Osteocyte (in vitro differentiated cells): ENCODE results near the gene TUBA1C. TPM values are rescaled to one million over a fixed set of nuclear protein-coding genes. Genes with fewer than 3 reads are reported as not detected.

Source experiments
- DNase-seq: peaks from one replicate; pipeline ENCODE4 v3.0.0; 2021; ENCODE audit warnings: mixed read lengths; ENCODE audit not compliant: unreplicated experiment; ENCODE audit errors: extremely low spot score
- H3K27ac Mint-ChIP-seq: one replicate; pipeline ENCODE4 v1.8.0; 2021; ENCODE audit warnings: mild to moderate bottlenecking, mixed read lengths; ENCODE audit not compliant: unreplicated experiment
- H3K27me3 Mint-ChIP-seq: one replicate; pipeline ENCODE4 v1.8.0; 2021; ENCODE audit warnings: mixed read lengths; ENCODE audit not compliant: unreplicated experiment
- H3K36me3 Mint-ChIP-seq: one replicate; pipeline ENCODE4 v1.8.0; 2021; ENCODE audit warnings: mixed read lengths; ENCODE audit not compliant: unreplicated experiment
- H3K4me1 Mint-ChIP-seq: one replicate; pipeline ENCODE4 v1.8.0; 2021; ENCODE audit warnings: mixed read lengths; ENCODE audit not compliant: unreplicated experiment
- H3K4me3 Mint-ChIP-seq: one replicate; pipeline ENCODE4 v1.8.0; 2021; ENCODE audit warnings: mild to moderate bottlenecking, moderate library complexity, mixed read lengths; ENCODE audit not compliant: unreplicated experiment
- H3K9me3 Mint-ChIP-seq: one replicate; pipeline ENCODE4 v1.8.0; 2021; ENCODE audit warnings: mixed read lengths; ENCODE audit not compliant: unreplicated experiment
- total RNA-seq: library from RNA; stranded (reverse); gene quantifications from 2 replicates; pipeline ENCODE4 v1.2.1, GENCODE V29; 2021
- TF ChIP-seq, protein P1 (sequence below): fragments of 200-600 bp; sonication (generic); IDR thresholded peaks from 2 replicates; pipeline ENCODE4 v1.5.0; 2021; ENCODE audit warnings: antibody characterized with exemption, mild to moderate bottlenecking, moderate library complexity

The TUBA1C gene
- total RNA-seq, 1 donor from 2014 or later: 142 TPM

DNA sequence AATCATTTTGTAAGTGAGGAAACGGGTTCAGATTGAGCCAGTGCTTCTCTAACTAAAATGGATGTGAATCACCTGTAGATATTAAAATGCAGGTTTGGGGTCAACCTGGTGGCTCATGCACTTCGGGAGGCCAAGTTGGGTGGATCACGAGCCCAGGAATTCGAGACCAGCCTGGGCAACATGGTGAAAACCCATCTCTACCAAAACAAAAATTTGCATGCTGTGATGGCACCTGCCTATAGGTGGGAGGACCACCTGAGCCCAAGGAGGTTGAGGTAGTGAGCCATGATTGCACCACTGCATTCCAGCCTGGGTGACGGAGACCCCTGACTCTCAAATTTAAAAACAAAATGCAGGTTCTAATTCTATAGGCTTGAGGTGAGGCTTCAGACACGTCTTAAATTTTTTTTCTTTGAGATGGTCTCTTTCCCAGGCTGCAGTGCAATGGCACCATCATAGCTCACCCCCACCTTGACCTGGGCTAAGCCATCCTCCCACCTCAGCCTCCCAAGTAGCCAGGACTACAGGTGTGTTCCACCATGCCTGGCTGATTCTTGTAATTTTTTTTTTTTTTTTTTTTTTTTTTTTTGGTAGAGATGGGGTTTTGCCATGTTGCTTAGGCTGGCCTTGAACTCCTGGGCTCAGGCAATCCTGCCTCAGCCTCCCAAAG is 9.0 kb downstream of the TUBA1C start:
- Mint-ChIP-seq H3K27me3 (no peaks in the 10 kb centered on the region), H3K36me3 (peaks cover 29% of the 10 kb centered on the region), H3K4me1 (peaks cover 21% of the 10 kb centered on the region), H3K9me3 (no peaks in the 10 kb centered on the region), H3K27ac (no peak overlapping the region), H3K4me3 (no peak overlapping the region)
- TF ChIP-seq, protein P1, sequence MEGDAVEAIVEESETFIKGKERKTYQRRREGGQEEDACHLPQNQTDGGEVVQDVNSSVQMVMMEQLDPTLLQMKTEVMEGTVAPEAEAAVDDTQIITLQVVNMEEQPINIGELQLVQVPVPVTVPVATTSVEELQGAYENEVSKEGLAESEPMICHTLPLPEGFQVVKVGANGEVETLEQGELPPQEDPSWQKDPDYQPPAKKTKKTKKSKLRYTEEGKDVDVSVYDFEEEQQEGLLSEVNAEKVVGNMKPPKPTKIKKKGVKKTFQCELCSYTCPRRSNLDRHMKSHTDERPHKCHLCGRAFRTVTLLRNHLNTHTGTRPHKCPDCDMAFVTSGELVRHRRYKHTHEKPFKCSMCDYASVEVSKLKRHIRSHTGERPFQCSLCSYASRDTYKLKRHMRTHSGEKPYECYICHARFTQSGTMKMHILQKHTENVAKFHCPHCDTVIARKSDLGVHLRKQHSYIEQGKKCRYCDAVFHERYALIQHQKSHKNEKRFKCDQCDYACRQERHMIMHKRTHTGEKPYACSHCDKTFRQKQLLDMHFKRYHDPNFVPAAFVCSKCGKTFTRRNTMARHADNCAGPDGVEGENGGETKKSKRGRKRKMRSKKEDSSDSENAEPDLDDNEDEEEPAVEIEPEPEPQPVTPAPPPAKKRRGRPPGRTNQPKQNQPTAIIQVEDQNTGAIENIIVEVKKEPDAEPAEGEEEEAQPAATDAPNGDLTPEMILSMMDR: no peak
- no peak for DNase-seq

DNA sequence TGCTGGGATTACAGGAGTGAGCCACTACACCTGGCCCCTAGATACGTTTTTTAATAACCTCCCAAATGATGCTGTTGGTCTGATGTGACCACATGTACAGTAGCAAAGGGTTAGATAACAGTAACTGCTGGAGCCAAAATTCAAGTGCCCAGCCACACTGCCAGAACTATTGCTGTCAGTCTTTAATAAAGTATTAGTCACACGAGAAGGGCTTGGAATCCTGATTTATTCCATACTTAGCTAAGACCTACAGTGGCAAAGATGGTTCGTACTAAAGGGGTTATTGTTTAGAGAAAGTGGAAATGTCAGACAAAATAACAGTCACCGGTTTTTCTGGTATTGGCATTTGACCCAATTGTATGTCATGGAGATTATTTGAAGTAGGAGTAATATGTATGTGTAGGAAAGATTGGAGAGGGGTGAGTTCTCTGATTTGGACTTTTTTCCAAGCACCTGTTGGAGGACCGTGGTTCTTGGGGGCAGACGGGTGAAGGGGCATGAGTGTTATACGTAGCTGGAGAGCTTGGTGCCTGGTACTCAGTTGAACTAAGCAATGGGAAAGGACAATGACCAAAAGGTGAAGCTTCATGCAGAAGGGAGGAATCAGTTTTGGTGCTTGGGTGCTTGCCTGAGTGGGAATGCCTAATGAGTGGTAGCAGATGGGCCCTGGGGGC is 9.7 kb downstream of the TUBA1C start:
- no peak overlapping the region for H3K4me3 Mint-ChIP-seq
- H3K4me1 Mint-ChIP-seq: peaks cover 15% of the 10 kb centered on the region
- TF ChIP-seq, protein P1: no peak
- no peak for DNase-seq
- no peaks in the 10 kb centered on the region for H3K9me3 Mint-ChIP-seq
- peaks cover 26% of the 10 kb centered on the region for H3K36me3 Mint-ChIP-seq
- peak overlapping the region; percentile 8 for H3K27ac Mint-ChIP-seq
- no peaks in the 10 kb centered on the region for H3K27me3 Mint-ChIP-seq

DNA sequence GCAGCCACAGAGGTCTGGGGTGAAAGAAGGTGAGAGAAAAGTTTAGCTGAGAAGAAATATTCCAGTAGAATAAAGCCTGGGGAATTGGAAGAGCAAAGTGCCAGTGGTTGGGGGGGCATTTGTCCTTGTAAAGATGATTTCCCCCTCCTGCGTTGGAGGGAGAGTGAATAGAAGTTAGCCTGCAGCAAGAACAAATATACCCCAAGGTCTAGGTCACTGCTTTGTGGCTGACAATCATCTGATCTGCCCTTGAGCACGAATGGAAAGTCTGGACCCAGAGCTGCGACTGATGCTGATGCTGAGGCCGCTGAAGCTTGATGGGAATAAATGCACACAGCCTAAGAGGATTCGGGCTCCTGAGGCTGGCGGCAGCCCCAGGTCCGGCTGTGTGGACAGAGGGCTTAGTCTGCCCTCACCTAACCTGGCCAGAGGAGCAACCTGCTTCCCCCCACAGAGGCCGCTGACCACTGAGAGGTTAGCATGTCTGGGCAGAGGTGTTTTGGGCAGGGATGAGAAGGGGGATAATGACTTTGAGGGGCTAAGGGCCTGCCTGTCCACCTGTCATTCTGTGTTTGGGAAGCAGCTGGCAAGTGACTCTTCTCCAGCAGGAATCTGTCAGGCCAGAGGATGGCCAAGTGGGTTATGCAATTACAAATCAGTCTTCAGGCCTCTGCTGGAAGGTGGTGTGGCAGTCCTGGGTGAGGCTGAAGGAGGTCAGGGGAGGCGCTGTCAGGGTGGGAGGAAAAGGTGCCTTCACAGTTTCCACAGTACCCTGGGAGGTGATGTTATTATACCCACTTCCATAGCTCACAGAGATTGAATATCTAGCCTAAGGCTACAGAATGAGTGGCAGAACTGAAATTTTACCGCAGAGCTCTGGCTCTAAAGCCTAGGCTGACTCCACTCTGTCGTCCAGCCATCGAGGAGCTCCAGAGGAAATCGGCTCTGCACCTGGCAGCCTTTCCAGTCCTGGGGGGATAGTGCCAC is 11.7 kb downstream of the TUBA1C start:
- no peaks in the 10 kb centered on the region for H3K9me3 Mint-ChIP-seq
- peaks cover 15% of the 10 kb centered on the region for H3K4me1 Mint-ChIP-seq
- no peak for DNase-seq
- no peak overlapping the region for H3K4me3 Mint-ChIP-seq
- peaks cover 16% of the 10 kb centered on the region for H3K36me3 Mint-ChIP-seq
- H3K27ac Mint-ChIP-seq: no peak overlapping the region
- TF ChIP-seq, protein P1: no peak
- no peaks in the 10 kb centered on the region for H3K27me3 Mint-ChIP-seq

DNA sequence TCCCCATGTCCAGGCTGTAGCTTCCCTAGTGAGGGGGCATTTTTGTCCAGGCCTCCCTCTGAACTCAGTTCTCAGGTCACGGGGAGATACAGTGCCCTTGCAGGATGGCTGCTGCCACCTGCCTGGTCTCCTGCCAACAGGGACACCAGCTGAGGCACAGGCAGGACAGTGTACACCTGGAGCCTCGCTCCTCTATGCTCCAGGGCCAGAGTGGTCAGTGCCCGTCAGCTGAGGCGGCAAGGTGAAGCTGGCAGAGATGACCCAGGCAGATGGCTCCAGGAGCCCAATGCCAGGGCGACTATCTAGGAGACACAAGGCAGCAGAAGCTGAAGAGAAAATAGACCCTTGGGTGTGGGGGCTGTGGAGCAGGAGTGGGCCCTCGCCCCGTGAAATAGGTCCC is 12.6 kb downstream of the TUBA1C start:
- TF ChIP-seq, protein P1: no peak
- H3K9me3 Mint-ChIP-seq: no peaks in the 10 kb centered on the region
- no peaks in the 10 kb centered on the region for H3K27me3 Mint-ChIP-seq
- no peak overlapping the region for H3K27ac Mint-ChIP-seq
- H3K4me1 Mint-ChIP-seq: peaks cover 15% of the 10 kb centered on the region
- peaks cover 12% of the 10 kb centered on the region for H3K36me3 Mint-ChIP-seq
- DNase-seq: no peak
- H3K4me3 Mint-ChIP-seq: no peak overlapping the region
